Esophagus (tissue), 2 donors: ENCODE results near the gene RAB7A. TPM values are rescaled to one million over a fixed set of nuclear protein-coding genes. Genes with fewer than 3 reads are reported as not detected.

Experiments
- H3K27ac ChIP-seq, 2 donors: one replicate each; pipeline ENCODE4 v1.5.1; 2013; ENCODE audit warnings: low read depth in 2 of 2, mild to moderate bottlenecking in 2 of 2, inconsistent platforms in 1 of 2, low read length in 1 of 2, moderate library complexity in 1 of 2
- H3K27me3 ChIP-seq, 2 donors: one replicate each; pipeline ENCODE4 v1.6.1; 2013; ENCODE audit warnings: low read length in 2 of 2, control low read depth in 1 of 2, mild to moderate bottlenecking in 1 of 2; ENCODE audit not compliant: insufficient read depth in 2 of 2, control insufficient read depth in 1 of 2
- H3K36me3 ChIP-seq, 2 donors: one replicate each; pipeline ENCODE4 v1.6.1; 2013; ENCODE audit warnings: low read length in 1 of 2; ENCODE audit not compliant: control insufficient read depth in 2 of 2, insufficient read depth in 2 of 2
- H3K4me1 ChIP-seq, 2 donors: one replicate each; pipeline ENCODE4 v1.6.1; 2013; ENCODE audit warnings: low read length in 1 of 2; ENCODE audit not compliant: control insufficient read depth in 2 of 2, insufficient read depth in 2 of 2
- H3K4me3 ChIP-seq, 2 donors: one replicate each; pipeline ENCODE4 v1.5.1; 2013; ENCODE audit warnings: low read length in 2 of 2, mild to moderate bottlenecking in 2 of 2, low read depth in 1 of 2, moderate library complexity in 1 of 2
- H3K9me3 ChIP-seq, 2 donors: one replicate each; pipeline ENCODE4 v1.6.1; 2013; ENCODE audit warnings: mild to moderate bottlenecking in 2 of 2, low read depth in 1 of 2, low read length in 1 of 2, moderate library complexity in 1 of 2; ENCODE audit not compliant: control insufficient read depth in 2 of 2, insufficient read depth in 1 of 2
- WGBS, 2 donors: extraction: QIAGEN DNeasy Blood & Tissue Kit; methylation state at CpG; one replicate each; pipeline ENCODE4 v1.1.7; 2013; 5-methylcytosine and 5-hydroxymethylcytosine counted together
- polyA plus RNA-seq, 2 donors: library from polyadenylated mRNA; stranded (reverse); fragments of 200-250 nt; gene quantifications; one replicate each; pipeline ENCODE4 v1.2.3, GENCODE V29; 2013
- donor health status: healthy with polysubstance abuse.
- donor health status: Bipolar disorder and iron deficiency.

RAB7A gene
- polyA plus RNA-seq, 2 donors, result 132 to 137 TPM

GRCh38 chr3:128783774-128784173 lies 57.8 kb downstream of the RAB7A start:
- Histone ChIP-seq H3K4me1 (peaks cover 2 to 21% of the 10 kb centered on the region in 2 donors), H3K27ac (no peak overlapping the region), H3K4me3 (no peak overlapping the region), H3K9me3 (no peaks in the 10 kb centered on the region), H3K27me3 (no peaks in the 10 kb centered on the region), H3K36me3 (no peaks in the 10 kb centered on the region)
- 81 to 84% methylated on average over 4 of the region's 4 CpGs for WGBS, 2 donors

GRCh38 chr3:128784232-128784631 lies 58.2 kb downstream of the RAB7A start:
- H3K27ac ChIP-seq, result no peak overlapping the region
- no peaks in the 10 kb centered on the region for H3K36me3 ChIP-seq
- 72 to 78% methylated on average over 7 of the region's 7 CpGs for WGBS, 2 donors
- no peaks in the 10 kb centered on the region for H3K9me3 ChIP-seq
- H3K27me3 ChIP-seq, result no peaks in the 10 kb centered on the region
- H3K4me3 ChIP-seq, result no peak overlapping the region
- peaks cover 2 to 21% of the 10 kb centered on the region in 2 donors for H3K4me1 ChIP-seq

DNA sequence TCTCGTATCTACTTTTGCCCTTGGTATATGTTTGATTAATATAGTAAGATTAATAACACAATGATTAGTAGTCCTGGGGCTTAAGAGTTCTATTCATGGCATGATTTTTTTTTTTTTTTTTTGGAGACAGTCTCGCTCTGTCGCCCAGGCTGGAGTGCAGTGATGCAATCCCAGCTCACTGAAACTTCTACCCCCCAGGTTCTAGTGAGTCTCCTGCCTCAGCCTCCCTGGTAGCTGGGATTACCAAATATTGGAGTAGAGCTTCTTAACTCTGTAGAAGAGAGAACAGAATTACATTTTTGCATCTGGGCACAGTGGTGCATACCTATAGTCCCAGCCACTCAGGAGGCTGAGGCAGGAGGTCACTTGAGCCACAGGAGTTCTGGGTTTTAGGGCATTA lies 58.9 kb downstream of the RAB7A start:
- Histone ChIP-seq H3K4me3 (no peak overlapping the region), H3K9me3 (no peaks in the 10 kb centered on the region), H3K4me1 (peaks cover 2 to 21% of the 10 kb centered on the region in 2 donors), H3K27me3 (no peaks in the 10 kb centered on the region), H3K27ac (no peak overlapping the region), H3K36me3 (no peaks in the 10 kb centered on the region)
- 51 to 56% methylated on average over 3 of the region's 3 CpGs for WGBS, 2 donors

GRCh38 chr3:128786434-128787020 lies 60.5 kb downstream of the RAB7A start:
- Histone ChIP-seq H3K9me3 (no peaks in the 10 kb centered on the region), H3K4me1 (peaks cover under 1 to 21% of the 10 kb centered on the region in 2 donors), H3K4me3 (no peak overlapping the region), H3K36me3 (no peaks in the 10 kb centered on the region), H3K27me3 (no peaks in the 10 kb centered on the region), H3K27ac (no peak overlapping the region)
- WGBS, 2 donors, result 50 to 58% methylated on average over 3 of the region's 3 CpGs

- peaks cover 0 to 17% of the 10 kb centered on the region in 2 donors for H3K4me1 ChIP-seq
- H3K36me3 ChIP-seq, result no peaks in the 10 kb centered on the region
- H3K4me3 ChIP-seq, result no peak overlapping the region
- peak overlapping the region in 1 of 2 donors; percentile 13 for H3K27ac ChIP-seq
- H3K27me3 ChIP-seq, result no peaks in the 10 kb centered on the region
- WGBS, 2 donors, result 63 to 65% methylated on average over 12 of the region's 12 CpGs
- no peaks in the 10 kb centered on the region for H3K9me3 ChIP-seq
Measured at GRCh38 chr3:128787256-128788253, 61.6 kb downstream of the RAB7A start.

GRCh38 chr3:128788268-128788869 lies 62.4 kb downstream of the RAB7A start:
- Histone ChIP-seq H3K27ac (peak overlapping the region in 1 of 2 donors; percentile 4), H3K9me3 (no peaks in the 10 kb centered on the region), H3K4me3 (no peak overlapping the region), H3K4me1 (peaks cover 0 to 14% of the 10 kb centered on the region in 2 donors), H3K36me3 (no peaks in the 10 kb centered on the region), H3K27me3 (no peaks in the 10 kb centered on the region)
- WGBS, 2 donors, result 83 to 84% methylated on average over 5 of the region's 5 CpGs

DNA sequence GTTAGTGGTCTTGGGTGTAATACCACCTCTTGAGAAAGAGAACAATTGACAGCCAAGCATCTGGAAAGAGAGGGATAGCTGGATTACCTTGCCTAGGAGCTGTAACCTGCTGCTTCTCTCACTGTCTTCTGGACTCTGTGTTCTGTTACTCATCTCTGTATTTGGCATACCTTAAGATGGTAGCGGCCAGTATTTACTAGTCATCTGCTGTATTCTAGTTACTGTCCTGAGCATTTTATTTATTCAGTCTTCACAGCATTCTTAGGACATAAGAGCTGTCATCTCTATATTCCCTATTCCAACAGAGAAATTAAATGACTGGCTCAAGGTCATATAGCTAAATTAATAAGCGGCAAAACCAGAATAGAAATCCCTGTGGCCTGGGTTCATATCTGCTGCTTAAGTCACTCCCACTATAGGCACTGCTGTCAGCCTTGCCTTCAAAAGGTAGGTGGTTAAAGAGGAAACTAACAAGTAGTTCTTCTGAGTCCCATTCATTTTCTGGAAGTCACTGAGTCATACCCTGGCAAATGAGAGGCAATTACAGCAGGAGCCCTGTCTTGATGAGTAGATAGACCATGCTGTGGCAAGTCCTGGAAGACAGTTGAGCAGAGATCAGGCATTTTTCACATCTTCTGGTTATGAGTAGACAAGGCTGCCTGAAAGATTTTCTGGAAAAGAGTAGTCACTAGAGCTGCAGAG lies 68.2 kb downstream of the RAB7A start:
- Histone ChIP-seq H3K27me3 (no peaks in the 10 kb centered on the region), H3K9me3 (no peaks in the 10 kb centered on the region), H3K36me3 (peaks cover 4 to 5% of the 10 kb centered on the region in 2 donors), H3K4me1 (no peaks in the 10 kb centered on the region), H3K27ac (peak overlapping the region; percentile 36 to 47), H3K4me3 (no peak overlapping the region)
- 55 to 56% methylated on average over 2 of the region's 2 CpGs for WGBS, 2 donors

GRCh38 chr3:128794770-128795649 lies 69.0 kb downstream of the RAB7A start:
- H3K27me3 ChIP-seq, result no peaks in the 10 kb centered on the region
- no peaks in the 10 kb centered on the region for H3K9me3 ChIP-seq
- 47 to 54% methylated on average over 8 of the region's 8 CpGs for WGBS, 2 donors
- H3K4me3 ChIP-seq, result no peak overlapping the region
- H3K4me1 ChIP-seq, result no peaks in the 10 kb centered on the region
- H3K36me3 ChIP-seq, result peaks cover 8 to 9% of the 10 kb centered on the region in 2 donors
- H3K27ac ChIP-seq, result peak overlapping the region; percentile 36 to 59
